GM21723 (cell line): ENCODE results near the gene POU6F2.

Experiments used
- ATAC-seq: cut with Tn5 transposase; IDR thresholded peaks from one replicate; pipeline ENCODE4 v1.9.1; 2021; ENCODE audit warnings: mild to moderate bottlenecking, moderate library complexity; ENCODE audit not compliant: unreplicated experiment

POU6F2 gene

GRCh38 chr7:39430909-39431641, 453.4 kb downstream of the POU6F2 start:
- no peak for ATAC-seq

DNA sequence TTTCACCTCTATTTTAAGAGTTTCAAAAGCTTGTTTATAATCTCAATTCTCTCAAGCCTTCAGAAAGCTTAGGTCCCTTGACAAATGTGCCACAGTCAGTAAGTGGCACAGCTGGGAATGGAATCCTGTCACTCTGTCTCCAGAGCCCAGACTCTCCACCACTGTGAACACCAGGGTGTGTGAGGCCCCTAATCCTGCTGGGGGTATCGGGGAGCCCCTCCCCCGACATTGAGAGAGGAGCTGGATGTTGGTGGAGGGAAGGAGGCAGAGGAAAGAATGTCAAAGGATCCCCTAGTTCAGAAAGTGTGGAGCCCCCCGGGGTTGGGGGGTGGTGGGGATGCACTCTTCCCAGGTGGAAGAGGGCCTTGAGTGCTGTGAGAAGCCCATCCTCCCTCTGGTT, 454.7 kb downstream of the POU6F2 start:
- no peak for ATAC-seq

DNA sequence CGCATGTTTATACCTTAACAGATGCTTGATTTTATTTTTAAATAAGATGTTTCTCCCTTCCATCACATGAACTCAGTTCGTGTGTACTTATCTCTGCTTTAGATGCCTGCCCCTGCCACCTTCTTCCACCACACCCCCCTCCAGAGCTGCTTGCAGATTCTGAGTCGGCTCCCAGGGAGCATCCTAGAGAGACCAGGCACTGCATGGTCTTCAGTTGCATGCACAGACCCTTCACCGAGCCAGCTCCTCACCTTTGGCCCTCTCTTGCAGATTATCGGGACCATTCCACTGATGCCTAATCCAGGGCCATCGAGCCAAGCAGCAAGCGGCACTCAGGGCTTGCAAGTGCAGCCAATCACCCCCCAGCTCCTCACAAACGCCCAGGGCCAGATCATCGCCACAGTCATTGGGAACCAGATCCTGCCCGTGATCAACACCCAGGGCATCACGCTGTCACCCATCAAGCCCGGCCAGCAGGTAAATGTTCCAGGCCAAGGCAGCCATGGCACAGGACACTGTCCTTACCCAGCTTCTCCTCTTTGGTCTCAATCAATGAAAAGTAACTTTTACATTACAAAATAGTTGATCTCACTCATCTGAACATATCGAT, 455.2 kb downstream of the POU6F2 start:
- no peak for ATAC-seq

GRCh38 chr7:39433550-39433949, 455.8 kb downstream of the POU6F2 start:
- ATAC-seq = no peak

DNA sequence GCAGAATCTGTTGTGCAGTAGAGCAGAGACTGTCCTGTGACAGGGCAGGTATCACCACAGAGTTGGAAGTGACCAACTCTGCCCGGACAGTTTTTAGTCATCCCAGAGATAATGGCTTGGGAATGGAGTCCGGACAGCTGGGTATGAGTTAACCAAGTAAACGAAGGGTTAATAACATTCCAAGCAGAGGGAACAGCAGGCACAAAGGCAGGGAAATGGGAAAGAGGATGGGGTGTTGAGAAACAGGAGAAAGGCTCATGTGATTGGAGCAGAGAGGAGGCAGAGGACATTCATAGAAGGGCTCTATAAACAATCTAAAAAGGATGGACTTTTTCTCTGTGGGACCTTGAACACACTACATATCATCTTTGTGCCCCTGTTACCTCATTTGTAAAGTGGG, 456.3 kb downstream of the POU6F2 start:
- no peak for ATAC-seq

DNA sequence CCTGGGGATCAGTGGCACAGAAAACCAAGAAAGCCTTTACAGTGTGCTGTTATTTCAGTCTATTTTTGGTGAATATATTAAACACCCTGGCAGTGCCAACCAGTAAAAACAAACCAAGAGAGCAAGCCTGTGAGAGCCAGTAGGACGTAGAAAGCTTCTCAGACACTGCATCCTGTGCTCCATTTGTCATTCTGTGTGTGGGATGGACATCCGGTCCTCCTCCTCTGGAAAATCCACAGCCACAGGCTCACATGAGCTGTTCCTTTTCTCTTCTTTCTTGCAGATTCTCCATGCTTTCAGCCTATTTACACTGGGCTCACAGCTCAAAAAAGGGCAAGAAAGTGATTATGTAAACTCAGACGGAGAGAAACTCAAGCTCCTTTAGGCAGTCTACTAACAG, 468.8 kb downstream of the POU6F2 start:
- no peak for ATAC-seq

- ATAC-seq = no peak
These were observed 474.2 kb downstream of the POU6F2 start for GRCh38 chr7:39451901-39452300.

- ATAC-seq = peak; percentile 95
These were observed 476.1 kb downstream of the POU6F2 start for GRCh38 chr7:39453743-39454355.

- no peak for ATAC-seq
These were observed 480.5 kb downstream of the POU6F2 start for GRCh38 chr7:39458061-39458745.

GRCh38 chr7:39459636-39460035, 481.9 kb downstream of the POU6F2 start:
- ATAC-seq = no peak

DNA sequence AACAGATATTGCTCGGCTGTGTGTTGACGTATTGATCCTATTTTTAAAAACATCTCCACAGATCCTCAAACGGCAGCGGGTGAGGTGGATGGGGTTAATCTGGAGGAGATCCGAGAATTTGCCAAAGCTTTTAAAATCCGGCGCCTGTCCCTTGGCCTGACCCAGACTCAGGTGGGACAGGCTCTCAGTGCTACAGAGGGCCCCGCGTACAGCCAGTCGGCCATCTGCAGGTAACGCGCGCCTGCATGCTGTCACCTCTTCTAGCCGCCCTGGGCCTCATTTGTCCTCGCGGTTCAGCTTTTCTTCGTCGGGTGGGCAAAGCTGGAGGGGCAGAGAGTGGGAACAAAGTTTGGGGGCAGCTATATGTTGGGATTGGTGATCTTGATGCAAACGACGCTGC, 482.8 kb downstream of the POU6F2 start:
- no peak for ATAC-seq

GRCh38 chr7:39461263-39461820, 483.6 kb downstream of the POU6F2 start:
- no peak for ATAC-seq

- ATAC-seq = no peak
These were observed 485.5 kb downstream of the POU6F2 start for GRCh38 chr7:39463252-39463651.

GRCh38 chr7:39464350-39465054, 486.8 kb downstream of the POU6F2 start:
- ATAC-seq = peak; percentile 25

DNA sequence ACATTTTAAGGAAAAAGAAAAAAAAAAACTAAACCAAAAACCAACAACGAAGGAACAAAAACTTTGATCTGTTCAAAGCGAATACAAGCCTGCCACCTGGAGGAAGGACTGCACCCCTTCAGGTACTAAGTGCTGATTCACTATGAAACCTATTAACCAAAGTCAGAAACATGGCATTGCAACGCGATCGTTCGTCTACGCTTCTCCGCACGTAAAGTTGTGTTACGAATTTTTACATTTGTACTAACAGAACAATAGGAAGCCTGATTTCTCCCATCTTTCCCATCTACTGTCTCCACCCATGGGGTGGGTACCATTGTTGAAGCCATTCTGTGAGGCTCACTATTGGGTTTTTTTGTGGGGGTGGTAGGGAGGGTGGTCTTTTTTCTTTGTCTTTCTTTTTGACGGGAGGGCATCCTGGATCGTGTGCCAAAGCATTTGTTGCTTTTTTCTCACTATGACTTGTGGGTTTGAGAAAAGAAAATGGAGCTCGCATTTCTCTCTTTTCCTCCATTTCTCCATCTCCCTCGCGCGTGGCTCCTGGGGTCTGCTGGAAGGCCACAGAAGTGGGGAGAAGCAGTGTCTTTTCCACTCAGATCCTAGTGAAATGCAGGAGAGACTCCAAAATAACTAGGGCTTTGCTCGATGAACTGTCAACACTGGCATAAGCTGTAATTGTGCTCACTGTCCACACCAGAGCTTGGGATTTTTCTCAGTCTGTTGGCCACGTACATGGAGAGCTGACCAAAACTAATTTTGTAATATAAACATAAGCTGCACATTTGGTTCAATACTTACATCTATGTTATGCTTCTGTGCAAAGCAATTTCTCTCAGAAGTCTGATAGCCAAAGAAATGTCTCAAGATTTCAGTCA, 487.6 kb downstream of the POU6F2 start:
- ATAC-seq = peak; percentile 96

DNA sequence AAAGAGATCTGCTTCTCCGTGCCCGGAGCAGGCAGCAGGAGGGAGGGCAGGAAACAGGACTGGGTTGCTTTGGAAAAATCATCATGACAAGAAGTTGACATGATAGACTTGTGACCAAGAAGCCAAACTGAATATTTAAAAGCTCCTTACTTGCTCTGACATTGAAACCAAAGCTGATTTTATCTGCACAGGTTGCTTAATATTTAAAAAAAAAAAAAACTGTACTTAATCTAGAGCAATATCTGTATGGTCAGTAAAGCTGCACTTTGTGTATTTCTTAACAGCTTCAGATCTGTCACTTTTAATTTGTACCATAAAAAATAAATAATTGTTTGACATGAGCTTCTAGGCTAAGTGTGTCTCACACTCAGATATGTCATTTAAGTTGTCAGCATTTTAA, 490.6 kb downstream of the POU6F2 start:
- no peak for ATAC-seq

GRCh38 chr7:39468808-39469374, 491.2 kb downstream of the POU6F2 start:
- ATAC-seq = no peak

- ATAC-seq = no peak
These were observed 503.2 kb downstream of the POU6F2 start for GRCh38 chr7:39480901-39481300.
